C4-2B (cell line): ENCODE measurements around the gene KAT8.

ENCODE experiments used
- CTCF ChIP-seq: fragments of 450-650 bp; conservative IDR thresholded peaks from 2 replicates; pipeline ENCODE4 v1.5.1; 2017; ENCODE audit warnings: mild to moderate bottlenecking
- ZFX ChIP-seq: fragments of 450-650 bp; IDR thresholded peaks from 2 replicates; pipeline ENCODE4 v1.6.1; 2017

DNA sequence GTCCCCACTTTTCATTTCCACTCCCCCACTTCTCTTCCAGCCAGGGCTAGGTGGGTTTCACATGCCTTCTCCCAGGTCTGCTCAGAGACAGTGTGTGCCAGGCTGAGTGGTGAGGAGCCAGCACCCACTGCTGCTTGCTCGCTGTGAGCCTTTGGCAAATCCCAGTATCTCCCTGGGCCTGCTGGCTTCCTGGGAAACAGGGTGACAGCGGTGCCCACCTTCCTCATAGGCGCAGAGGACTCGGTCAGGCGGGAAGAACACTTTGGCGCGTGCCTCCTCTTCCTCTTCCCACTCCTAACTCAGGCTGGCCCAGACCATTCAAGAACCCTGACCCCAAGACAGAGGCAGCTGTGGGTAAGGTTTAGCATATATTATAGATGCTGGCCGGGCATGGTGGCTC lies 28.3 kb upstream of the KAT8 start:
- TF ChIP-seq CTCF (no peak), ZFX (no peak)
